HG03196 (cell line): ENCODE results near the gene BACH2.

ENCODE experiments used
- ATAC-seq: cut with Tn5 transposase; IDR thresholded peaks from one replicate; pipeline ENCODE4 v1.9.1; 2021; ENCODE audit not compliant: unreplicated experiment

BACH2 gene

DNA sequence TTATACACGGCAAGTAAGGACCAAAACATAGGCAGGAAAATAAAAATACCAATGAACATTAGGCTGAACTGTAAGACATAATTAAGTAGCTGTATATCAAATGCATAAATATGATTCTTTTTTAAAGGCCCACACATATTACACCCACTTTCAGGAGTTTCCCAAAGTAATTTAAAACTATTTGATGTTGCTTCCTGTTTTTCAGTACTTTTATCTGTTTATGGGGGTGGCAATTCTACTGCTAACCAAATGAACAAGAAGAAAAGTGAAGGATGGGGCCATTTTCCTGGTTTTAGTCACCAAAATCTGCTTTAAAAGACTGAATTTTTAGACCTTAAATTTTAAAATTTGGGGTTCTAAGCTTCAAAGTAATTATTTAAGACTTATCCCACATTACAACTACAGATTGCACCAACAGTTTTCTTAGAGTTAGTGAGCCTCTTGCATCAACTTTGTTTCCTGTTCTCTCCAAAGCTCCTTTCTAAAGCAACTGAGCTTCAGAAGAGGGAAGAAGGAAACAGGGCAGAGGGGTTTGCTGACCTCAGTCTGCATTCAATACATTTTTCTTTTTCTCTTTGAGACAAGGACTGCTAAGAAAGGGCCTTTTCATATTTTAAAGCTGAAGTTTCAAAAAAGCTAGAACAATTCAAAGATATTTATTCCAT, 191.0 kb downstream of the BACH2 start:
- no peak for ATAC-seq

DNA sequence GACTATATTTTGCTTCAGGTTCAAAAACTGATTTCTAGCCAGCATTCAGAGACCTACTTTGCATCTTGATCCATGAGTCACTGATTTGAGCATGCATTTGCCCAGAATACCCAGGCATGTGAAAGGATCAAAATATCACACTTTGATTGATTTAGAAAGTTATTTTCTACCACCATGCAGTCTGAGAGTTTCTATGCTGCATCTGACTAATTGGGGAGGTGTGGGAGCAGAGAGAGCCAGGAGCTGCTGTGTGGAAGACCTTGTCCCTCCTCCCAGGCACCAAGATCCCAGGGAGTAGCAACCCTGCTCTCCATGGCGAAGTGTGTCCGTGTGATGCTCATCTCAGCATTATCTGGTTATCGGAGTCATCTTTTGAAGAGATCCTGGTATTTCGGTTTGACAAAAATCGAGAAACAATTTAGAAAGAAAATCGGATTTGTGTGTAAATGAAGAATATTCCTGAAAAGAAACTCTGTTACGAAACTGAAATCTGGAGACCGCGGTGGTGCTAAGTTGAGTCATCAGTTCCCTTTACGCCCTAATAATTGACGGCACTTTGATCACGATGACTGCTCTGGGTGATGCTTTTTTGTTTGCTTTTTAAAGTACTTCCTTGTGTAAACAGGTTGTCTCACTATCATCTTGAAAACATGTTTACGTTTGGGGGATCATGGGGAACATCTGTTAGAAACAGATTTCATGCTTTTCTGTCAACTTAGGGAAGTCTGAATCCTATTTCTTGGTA, 193.4 kb downstream of the BACH2 start:
- peak; percentile 79 for ATAC-seq

DNA sequence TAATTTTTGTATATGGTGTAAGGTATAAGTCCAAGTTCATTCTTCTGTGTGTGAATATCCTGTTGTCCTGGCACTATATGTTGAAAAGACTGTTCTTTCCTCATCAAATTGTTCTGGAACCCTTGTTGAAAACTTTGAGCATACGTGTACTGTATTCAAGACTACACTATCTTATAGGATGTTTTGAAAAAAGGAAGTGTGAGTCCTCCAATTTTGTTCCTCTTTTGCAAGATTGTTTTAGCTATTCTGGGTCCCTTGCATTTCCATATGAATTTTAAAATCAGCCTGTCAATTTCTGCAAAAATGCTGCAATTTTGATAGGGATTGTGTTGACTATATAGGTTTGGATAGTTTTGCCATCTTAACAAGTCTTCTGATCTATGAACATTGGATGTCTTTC, 195.2 kb downstream of the BACH2 start:
- no peak for ATAC-seq

DNA sequence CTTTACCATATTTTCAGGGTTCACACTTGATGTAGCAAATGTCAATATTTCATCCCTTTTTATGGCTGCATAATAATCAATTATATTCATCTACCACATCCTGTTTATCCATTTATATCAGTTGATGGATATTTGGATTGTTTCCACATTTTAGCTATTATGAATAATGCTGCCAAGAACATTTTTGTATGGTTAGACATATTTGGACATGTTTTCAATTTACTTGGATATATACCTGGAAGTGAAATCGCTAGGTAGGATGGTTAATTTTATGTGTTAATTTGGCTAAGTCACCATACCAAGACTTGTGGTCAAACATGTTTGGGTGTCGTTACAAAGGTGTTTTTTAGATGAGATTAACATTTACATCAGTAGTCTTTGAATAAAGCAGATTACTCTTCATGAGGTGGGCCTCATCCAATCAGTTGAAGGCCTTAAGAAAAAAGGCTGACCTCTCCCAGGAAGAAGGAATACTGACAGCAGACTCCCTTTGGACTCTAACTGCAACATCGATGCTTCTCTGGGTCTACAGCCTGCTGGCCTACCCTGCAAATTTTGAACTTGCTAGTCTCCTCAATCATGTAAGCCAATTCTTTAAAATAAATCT, 196.5 kb downstream of the BACH2 start:
- ATAC-seq = no peak

DNA sequence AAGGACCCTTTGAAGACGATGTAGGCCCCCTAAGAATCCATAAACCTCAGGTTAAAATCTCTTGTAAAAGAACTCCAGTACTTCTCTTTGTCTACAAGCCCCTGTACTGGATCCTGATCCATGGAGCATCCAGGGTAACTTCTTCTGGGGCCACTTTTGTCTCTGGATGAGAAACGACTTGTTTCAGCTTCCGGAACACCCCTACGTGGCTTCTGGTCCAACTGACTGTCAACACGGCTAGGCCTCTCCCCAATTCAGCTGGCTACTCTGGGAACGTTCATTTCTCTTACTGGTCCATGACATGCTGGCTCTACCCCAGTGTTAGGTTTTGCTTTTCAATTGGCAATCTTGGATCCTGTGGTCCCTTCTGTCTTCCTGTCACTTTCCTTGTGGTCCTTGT, 198.0 kb downstream of the BACH2 start:
- no peak for ATAC-seq

GRCh38 chr6:90098001-90098531, 198.6 kb downstream of the BACH2 start:
- no peak for ATAC-seq

GRCh38 chr6:90097356-90097755, 199.3 kb downstream of the BACH2 start:
- ATAC-seq = no peak

- no peak for ATAC-seq
These were observed 199.8 kb downstream of the BACH2 start for GRCh38 chr6:90096818-90097217.

GRCh38 chr6:90095788-90096187, 200.9 kb downstream of the BACH2 start:
- ATAC-seq = no peak

GRCh38 chr6:90095145-90095544, 201.5 kb downstream of the BACH2 start:
- ATAC-seq = no peak

DNA sequence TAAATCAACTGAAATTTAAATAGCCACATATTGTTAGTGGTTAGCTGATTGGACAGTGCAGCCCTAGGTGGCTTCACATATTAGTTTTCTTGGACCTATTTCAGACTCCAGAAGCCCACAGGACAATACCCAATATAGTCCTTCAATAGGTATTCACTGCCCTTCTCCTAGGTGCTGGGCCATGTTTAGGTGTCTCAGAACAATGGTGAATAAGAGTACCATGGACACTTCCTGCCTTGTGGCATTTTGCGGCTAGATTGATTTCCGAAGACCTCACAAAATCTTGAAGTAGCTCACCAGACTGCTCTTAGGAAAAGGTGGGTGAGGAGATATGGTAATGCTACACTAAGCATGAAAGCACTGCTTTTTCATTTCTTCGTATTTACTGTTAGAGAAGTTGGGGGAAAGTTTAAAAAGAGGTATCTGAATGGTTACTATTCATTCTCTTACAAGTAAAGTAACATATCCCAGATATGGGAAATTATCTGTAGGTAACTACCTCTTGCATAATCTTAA, 203.0 kb downstream of the BACH2 start:
- no peak for ATAC-seq

- no peak for ATAC-seq
These were observed 205.8 kb downstream of the BACH2 start for GRCh38 chr6:90090866-90091265.

DNA sequence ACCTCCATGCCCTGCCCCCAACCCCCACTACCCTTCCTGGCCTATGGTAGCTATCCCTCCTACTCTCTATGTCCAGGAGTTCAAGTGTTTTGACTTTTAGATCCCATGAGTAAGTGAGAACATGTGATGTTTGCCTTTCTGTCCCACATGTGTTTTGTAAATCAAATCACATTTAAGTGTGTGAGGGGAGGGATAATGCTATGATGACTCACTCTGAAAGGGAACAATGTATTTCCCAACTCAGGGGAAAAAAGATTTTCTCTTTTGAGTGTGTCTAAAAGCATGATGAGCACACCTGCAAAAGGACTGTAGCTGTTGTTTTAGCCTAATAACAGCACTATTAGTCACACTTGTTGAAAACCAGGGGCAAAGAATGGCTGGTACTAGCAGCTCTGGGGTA, 208.6 kb downstream of the BACH2 start:
- ATAC-seq = no peak

GRCh38 chr6:90087106-90087833, 209.4 kb downstream of the BACH2 start:
- no peak for ATAC-seq

DNA sequence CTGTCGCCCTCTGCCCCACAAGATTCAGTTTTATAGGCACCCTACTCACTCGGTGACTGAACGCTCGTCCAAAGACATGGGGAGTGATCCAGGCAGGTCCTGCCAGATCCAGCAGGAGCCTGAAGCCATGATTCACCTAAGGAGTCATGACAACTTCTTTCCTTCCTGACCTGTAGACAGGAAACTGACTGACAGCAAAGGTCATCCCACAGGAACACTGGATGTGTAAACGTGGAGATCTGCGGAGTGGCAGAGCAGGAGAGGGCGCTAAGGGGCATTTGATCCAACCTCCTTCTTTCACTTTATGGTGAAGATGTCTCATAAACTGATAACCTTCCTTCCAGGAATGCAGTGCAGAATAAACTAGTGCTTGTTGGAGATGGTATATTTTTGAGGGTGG, 210.1 kb downstream of the BACH2 start:
- ATAC-seq = no peak

DNA sequence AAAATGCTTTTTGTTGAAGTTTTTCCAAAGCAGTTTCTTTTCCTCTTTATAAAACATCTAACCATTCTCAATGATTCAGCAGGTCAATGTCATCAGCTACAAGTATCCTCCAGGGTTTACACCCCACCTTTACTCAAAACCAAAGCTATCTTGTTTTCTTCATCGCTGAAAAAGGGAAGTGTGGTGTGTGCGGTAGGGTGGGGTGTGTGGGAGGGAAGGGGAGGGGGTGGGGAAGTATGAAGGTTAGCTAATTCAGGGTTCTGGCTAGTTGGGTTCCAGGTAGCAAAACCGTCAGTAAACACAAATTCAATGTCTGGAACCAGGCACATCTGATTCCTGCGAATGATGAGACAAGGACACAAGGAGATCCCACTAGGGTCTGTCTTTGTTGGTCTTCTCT, 212.8 kb downstream of the BACH2 start:
- ATAC-seq = no peak

GRCh38 chr6:90082847-90083246, 213.8 kb downstream of the BACH2 start:
- ATAC-seq = no peak

DNA sequence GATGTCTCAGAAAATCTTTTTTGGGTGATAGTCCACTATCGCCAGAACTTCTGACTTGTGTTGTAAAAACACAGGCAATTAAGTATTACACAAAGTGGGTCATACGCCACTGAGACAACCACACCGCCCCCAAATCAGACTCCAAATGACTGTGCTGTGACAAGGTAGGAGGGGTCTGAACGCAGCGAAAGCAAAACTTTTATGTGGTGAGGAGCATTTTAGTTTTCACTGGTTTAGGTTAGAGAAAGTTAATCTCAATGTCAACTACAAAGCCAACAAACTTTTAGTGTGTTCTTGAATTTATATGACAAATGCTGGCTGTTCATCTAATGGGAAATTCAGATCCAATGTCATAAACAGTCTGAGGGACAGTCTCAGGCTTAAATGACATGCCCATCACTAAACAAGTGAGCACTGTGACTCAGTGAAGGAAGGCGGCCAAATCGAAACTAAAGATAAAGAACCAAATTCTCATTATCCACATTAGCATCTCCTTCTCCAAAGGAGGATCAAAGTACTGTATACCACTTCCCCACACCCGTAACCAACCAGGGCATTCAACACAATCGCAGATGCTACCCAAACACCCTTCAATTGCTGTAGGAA, 215.7 kb downstream of the BACH2 start:
- peak; percentile 63 for ATAC-seq

GRCh38 chr6:90079560-90080490, 216.8 kb downstream of the BACH2 start:
- no peak for ATAC-seq
